HG02981 (cell line): ENCODE results near the gene GASK1A.
"Not testable (repeated sequence)": the region's sequence is repeated elsewhere in the genome, so short reads cannot be mapped to it uniquely, and the experiment has no call there.

ENCODE experiments used
- ATAC-seq: cut with Tn5 transposase; IDR thresholded peaks from one replicate; pipeline ENCODE4 v1.9.1; 2021; ENCODE audit warnings: mild to moderate bottlenecking, moderate library complexity; ENCODE audit not compliant: unreplicated experiment

The GASK1A gene

DNA sequence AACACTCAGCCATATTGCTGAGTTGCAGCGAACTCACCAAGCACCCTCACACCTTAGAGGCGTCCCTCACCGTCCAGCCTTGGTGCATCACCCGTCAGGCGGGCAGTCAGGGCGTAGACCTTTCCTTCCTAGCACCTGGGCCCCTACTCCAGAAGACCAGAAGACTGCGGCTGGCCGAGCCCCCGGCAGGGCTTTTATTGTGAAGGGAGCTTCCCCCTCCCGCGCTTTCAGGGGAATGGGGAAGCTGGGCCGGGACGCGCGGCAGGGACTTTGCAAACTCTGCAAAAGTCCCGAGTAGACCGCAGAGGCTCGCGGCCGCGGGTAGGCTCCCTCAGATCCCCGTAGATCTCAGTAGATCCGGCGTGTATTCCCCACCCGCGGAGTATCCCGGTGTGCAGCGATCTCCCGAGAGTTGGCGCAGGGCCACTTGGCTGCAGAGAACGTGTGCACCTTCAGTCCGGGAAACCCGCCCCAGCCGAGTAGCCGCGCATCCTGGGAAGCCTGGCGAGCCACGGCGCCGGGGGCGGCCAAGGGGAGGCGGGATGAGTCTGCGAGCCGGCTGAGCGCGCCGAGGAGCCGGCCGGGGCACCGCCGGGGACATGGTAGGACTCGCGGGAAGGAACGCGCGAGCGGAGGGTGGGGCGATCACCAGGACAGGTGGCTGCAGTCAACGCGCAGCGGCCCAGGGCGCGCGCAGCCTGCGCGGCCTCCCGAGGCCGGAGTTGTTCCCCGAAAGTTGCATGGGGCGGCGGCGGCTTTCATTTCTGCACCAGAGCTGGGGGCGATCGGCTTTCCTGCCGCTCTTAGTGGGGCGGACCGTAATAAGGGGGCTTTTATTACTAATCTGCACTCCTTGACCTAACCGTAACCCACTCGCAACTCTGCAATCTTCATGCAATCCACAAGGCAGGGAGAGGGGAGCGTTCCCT lies at the start of gene GASK1A:
Gene GASK1A (plus strand): TSS at position 268 of the 929 bp plus-strand sequence. CDS start 332 bp downstream, at position 600.
- no peak for ATAC-seq

- no peak for ATAC-seq
Observed at GRCh38 chr3:42934111-42934510, 45.0 kb upstream of the GASK1A start.

DNA sequence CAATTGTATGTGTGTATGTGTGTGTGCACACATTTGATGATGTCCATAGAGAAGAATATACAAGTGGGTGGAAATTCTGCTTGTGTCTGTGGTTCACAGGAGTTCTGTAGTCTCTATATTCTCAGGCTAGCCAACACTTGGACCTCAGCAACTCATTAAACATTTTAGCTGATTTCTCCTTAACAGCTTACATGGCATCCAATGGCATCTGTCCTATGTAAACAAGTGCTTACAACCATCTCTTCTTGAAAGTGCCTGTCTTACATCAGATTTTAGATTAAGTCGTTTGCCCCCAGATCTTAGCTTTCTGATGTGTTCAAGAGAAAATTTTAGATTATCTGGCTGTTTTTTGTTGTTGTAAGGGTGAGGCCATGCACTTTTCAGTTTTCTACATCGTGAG lies 44.2 kb upstream of the GASK1A start:
- no peak for ATAC-seq

DNA sequence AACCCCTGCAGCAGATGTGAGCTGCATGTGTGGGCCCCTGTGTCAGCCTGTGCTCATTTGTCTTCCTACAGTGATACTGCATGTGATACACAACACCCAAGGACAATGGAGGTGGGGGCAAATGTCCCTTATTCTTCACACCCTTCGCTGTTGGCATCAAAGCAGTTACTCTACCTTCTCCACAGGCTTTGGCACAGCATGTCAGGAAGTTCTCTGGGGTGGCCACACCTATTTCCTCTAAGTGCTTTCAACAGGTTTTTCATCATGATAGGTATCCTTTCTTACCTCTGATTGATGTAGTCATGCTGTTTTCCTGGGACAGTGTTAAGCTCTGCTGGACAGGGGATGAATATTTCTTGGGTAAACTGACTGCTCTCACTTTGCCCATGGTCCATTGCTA lies 43.6 kb upstream of the GASK1A start:
- ATAC-seq = no peak

GRCh38 chr3:42936157-42936981 lies 42.7 kb upstream of the GASK1A start:
- no peak for ATAC-seq

- no peak for ATAC-seq
Observed at GRCh38 chr3:42937334-42937733, 41.8 kb upstream of the GASK1A start.

- ATAC-seq = no peak
Observed at GRCh38 chr3:42942693-42943092, 36.4 kb upstream of the GASK1A start.

GRCh38 chr3:42946050-42946449 lies 33.1 kb upstream of the GASK1A start:
- no peak for ATAC-seq

DNA sequence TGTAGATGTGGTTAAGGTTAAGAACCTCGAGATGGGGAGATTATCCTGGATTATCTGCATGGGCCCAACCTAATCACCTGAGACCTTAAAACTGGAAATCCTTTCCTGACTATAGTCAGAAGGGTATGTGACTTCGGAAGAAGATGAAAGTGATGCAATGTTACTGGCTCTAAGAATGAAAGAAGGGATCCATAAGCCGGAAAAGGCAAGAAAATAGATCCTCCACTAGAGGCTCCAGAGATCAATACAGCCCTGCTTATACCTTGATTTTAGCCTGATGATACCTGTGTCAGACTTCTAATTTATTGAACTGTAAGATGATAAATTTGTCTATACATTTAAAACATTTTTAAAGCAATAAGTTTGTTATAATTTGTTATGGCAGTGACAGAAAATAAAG lies 21.5 kb upstream of the GASK1A start:
- ATAC-seq = no peak

DNA sequence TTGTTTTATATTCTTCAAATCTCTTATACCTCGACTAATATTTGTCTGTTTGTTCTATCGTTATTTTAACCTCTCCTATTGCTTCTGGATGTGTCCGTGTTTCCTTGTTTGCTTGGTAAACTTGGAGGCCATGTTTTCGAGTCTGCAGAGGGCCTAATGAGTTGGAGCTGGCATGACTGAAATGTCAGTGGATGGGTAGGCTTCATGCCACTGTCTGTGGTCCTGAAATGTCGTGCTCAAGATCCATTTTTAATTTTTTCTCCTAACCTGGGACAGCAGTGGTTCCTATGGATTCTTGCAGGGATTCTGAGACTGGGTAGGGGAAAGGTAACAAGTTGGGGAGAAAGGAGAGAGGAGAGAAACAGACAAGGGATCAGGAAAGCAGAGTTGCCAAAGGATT lies 18.8 kb upstream of the GASK1A start:
- no peak for ATAC-seq

DNA sequence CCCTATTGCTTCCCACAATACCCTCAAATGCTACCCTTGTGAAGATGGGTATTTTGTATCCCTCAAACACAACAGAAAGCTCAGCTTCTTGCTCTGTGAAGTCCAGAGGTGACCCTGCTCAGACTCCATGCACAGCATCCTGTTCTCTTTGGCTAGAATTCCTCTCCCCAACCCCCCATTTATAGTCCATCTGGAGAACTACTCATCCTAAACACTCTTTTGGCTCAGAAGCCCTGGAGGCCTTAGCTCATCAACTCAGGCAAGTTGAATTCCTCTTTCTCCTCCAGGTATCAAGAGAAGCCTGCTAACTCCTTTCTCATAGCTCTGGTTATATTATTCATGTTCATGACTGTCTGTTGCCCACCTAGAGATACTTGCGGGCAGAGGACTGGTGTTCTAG lies 18.3 kb upstream of the GASK1A start:
- ATAC-seq = no peak

DNA sequence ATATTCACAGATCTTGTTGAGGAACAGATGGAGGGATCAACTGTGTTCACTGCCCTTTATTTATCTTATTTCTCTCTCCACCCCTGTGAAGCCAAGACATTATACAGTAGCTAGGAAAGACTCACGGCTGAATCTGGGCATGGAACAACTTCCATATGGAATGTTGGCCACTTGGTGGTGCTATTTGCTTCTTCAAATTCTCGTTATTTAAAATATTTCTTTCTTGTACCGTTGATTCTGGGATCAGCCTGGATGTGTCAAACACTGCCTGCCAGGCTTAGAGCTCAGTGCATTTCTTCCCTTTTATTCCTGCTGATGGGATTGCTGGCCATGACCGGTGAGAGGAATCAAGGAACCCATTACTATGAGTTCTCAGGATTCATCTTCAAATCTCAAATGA lies 17.5 kb upstream of the GASK1A start:
- no peak for ATAC-seq

- no peak for ATAC-seq
Observed at GRCh38 chr3:42963269-42963668, 15.8 kb upstream of the GASK1A start.

DNA sequence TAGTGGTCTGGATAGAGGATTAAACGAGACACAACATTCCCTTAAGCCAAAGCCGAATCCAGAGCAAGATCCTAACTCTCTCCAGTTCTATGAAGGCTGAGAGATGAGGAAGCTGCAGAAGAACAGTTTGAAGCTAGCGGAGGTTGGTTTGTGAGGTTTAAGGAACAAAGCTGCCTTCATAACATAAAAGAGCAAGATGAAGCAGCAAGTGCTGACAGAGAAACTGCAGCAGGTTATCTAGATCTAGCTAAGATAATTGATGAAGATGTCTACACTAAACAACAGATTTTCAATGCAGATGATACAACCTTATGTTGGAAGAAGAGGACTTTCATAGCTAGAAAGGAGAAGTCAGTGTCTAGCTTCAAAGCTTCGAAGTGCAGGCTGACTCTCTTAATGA lies 14.8 kb upstream of the GASK1A start:
- no peak for ATAC-seq

DNA sequence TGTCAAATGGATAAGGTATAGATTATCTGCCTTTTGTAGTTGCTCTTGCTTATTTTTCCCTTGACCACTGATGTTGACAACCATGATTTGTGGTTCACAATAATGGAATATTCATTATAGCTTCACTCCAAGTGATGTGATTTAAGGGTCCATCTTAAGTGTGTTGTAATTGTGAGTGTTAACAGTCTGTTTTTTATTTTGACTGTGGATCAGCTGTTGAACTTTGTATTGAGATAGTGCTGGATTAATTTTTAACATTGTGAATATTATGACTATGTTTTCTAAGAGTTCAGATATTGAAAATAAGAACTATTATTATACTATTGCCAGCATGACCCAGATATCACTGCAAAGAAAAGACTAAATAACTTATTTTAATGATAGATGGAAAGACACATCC lies 8.6 kb upstream of the GASK1A start:
- ATAC-seq = no peak

- ATAC-seq = no peak
Observed at GRCh38 chr3:42970976-42971772, 7.9 kb upstream of the GASK1A start.

DNA sequence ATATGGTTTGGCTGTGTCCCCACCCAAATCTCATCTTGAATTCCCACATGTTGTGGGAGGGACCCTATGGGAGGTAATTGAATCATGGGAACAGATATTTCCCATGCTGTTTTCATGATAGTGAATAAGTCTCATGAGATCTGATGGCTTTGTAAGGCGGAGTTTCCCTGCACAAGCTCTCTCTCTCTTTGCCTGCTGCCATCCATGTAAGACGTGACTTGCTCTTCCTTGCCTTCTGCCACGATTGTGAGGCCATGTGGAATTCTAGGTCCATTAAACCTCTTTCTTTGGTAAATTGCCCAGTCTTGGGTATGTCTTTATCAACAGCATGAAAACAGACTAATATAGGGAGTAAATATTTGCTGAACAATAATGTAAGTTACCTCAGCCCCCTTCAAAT lies 4.2 kb upstream of the GASK1A start:
- ATAC-seq = not testable (repeated sequence)

GRCh38 chr3:42975456-42975855 lies 3.7 kb upstream of the GASK1A start:
- ATAC-seq = no peak

GRCh38 chr3:42975955-42976354 lies 3.2 kb upstream of the GASK1A start:
- ATAC-seq = no peak

DNA sequence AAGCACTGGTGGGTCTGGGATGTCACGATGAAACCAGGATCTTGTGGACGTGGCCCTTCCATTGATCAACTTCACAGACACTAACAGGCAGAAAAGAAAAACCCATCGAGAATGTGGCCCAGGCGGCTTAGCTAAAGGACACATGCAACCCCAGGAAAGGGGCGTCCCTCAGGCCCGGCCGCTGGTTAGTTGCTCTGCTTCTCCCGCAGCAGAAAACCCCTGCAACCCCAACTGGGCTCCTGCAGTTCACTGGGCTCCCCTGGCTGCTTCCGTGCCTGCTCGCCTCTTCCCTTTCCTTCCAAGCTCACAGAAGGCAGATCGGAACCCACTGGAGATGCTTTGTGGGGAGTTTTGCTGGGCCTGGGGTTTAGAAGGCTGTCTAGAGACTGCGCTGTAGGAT lies 1.1 kb downstream of the GASK1A start:
- ATAC-seq = no peak

- no peak for ATAC-seq
Observed at GRCh38 chr3:42980909-42981308, 1.8 kb downstream of the GASK1A start.
